ENCODE results near the gene PTPN1. TPM values are rescaled to one million over a fixed set of nuclear protein-coding genes. Genes with fewer than 3 reads are reported as not detected.

Gene PTPN1
- total RNA-seq, 1 experiment from 2014 or later: 65.2 TPM

DNA sequence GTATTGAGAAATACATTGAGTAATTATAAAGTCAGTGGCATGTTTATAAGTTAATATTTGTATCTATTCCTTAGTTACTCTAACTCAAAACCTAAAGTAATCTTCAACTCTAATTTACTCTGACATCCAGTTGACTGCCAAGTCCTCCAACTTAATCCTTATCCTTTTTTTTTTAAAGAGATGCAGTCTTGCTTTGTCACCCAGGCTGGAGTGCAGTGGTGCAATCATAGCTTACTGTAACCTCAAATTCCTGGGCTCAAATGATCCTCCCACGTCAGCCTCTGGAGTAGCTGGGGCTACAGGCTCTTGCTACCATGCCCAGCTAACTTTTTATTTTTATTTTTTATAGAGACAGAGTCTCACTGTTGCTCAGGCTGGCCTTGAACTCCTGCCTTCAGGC lies 24.4 kb downstream of the PTPN1 start:
- Histone ChIP-seq H3K9me3 (no peaks in the 10 kb centered on the region), H3K36me3 (ENCODE audit: control insufficient read depth, insufficient read depth, low read length) (no peaks in the 10 kb centered on the region), H3K4me3 (ENCODE audit: low read depth, low read length) (no peak overlapping the region), H3K27me3 (replicated peaks; ENCODE audit: control insufficient read depth, insufficient read depth, low read length) (no peaks in the 10 kb centered on the region), H3K4me1 (peaks cover 34% of the 10 kb centered on the region)
- no peaks in the 10 kb centered on the region for H3K27me3 Mint-ChIP-seq (ENCODE audit: insufficient read depth, unreplicated experiment)
- no peak overlapping the region for H3K4me3 Mint-ChIP-seq (ENCODE audit: unreplicated experiment)
- BruUV-seq (replicated peaks): no TSS peak
- ChIA-PET POLR2A (interaction anchor here (1.0 kb wide), 1 partner anchor 12 kb away, joined by 3 read pairs; no protein-coding TSS in a partner anchor), CTCF (interaction anchor here (2.0 kb wide), 1 partner anchor 30 kb away, joined by 5 read pairs; no protein-coding TSS in a partner anchor)
- H3K4me1 Mint-ChIP-seq (ENCODE audit: low read depth, unreplicated experiment): peaks cover 37% of the 10 kb centered on the region
- DNase-seq: no peak
- intact Hi-C loops (cut with micrococcal nuclease; ENCODE audit: unreplicated experiment): no loop called here
- no peaks in the 10 kb centered on the region for H3K36me3 Mint-ChIP-seq (ENCODE audit: insufficient read depth, unreplicated experiment)
- no peak for TF ChIP-seq CTCF (IDR thresholded peaks at IDR 0.05; ENCODE audit: insufficient read depth in 1 of 2, low read depth in 1 of 2, low read length in 1 of 2, severe bottlenecking in 1 of 2, unreplicated experiment in 1 of 2)
- peak overlapping the region; percentile 2 for H3K27ac Mint-ChIP-seq (ENCODE audit: unreplicated experiment)
- H3K9me3 Mint-ChIP-seq (ENCODE audit: unreplicated experiment): no peaks in the 10 kb centered on the region

DNA sequence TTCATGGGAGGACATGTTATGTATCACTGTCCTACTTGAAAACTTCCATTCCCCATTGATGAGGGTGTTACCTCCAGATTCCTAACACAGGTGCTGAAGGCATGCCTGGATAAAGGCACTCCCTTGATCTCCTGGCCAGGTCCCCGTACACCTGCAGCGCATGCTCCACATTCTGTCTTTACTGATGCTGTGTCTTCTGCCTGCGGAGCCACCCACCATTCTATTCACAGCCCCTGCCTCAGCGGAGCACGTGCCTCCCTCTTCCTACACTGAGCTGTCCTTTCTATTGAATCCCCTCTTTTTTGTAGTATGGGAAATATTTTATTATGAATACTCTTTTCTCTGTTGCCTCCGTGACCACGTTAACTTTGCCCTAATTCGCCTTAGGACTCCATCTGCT lies 25.0 kb downstream of the PTPN1 start:
- no TSS peak for BruUV-seq (replicated peaks)
- Histone ChIP-seq H3K4me1 (peaks cover 36% of the 10 kb centered on the region), H3K36me3 (ENCODE audit: control insufficient read depth, insufficient read depth, low read length) (no peaks in the 10 kb centered on the region), H3K4me3 (ENCODE audit: low read depth, low read length) (no peak overlapping the region), H3K9me3 (no peaks in the 10 kb centered on the region), H3K27me3 (replicated peaks; ENCODE audit: control insufficient read depth, insufficient read depth, low read length) (no peaks in the 10 kb centered on the region)
- Mint-ChIP-seq H3K9me3 (ENCODE audit: unreplicated experiment) (no peaks in the 10 kb centered on the region), H3K36me3 (ENCODE audit: insufficient read depth, unreplicated experiment) (no peaks in the 10 kb centered on the region), H3K4me1 (ENCODE audit: low read depth, unreplicated experiment) (peaks cover 37% of the 10 kb centered on the region), H3K27me3 (ENCODE audit: insufficient read depth, unreplicated experiment) (no peaks in the 10 kb centered on the region), H3K4me3 (ENCODE audit: unreplicated experiment) (no peak overlapping the region), H3K27ac (ENCODE audit: unreplicated experiment) (peak overlapping the region; percentile 2)
- POLR2A ChIA-PET: interaction anchor here (0.6 to 1.2 kb wide), 3 partner anchors 12 to 25 kb away, joined by 3 to 4 read pairs (median 4); partner anchors contain the start of gene PTPN1
- no peak for DNase-seq
- CTCF ChIA-PET: interaction anchor here (0.5 to 2.0 kb wide), 2 partner anchors 31 to 395 kb away, joined by 4 to 5 read pairs; no protein-coding TSS in a partner anchor
- intact Hi-C loops (cut with micrococcal nuclease; ENCODE audit: unreplicated experiment): no loop called here
- TF ChIP-seq CTCF (IDR thresholded peaks at IDR 0.05; ENCODE audit: insufficient read depth in 1 of 2, low read depth in 1 of 2, low read length in 1 of 2, severe bottlenecking in 1 of 2, unreplicated experiment in 1 of 2): no peak

- Histone ChIP-seq H3K36me3 (ENCODE audit: control insufficient read depth, insufficient read depth, low read length) (no peaks in the 10 kb centered on the region), H3K4me1 (peaks cover 48% of the 10 kb centered on the region), H3K9me3 (no peaks in the 10 kb centered on the region), H3K4me3 (ENCODE audit: low read depth, low read length) (no peak overlapping the region), H3K27me3 (replicated peaks; ENCODE audit: control insufficient read depth, insufficient read depth, low read length) (no peaks in the 10 kb centered on the region)
- peak in 1 of 2 experiments; percentile 55 for DNase-seq
- Mint-ChIP-seq H3K27me3 (ENCODE audit: insufficient read depth, unreplicated experiment) (no peaks in the 10 kb centered on the region), H3K4me1 (ENCODE audit: low read depth, unreplicated experiment) (peaks cover 42% of the 10 kb centered on the region), H3K9me3 (ENCODE audit: unreplicated experiment) (no peaks in the 10 kb centered on the region), H3K36me3 (ENCODE audit: insufficient read depth, unreplicated experiment) (no peaks in the 10 kb centered on the region), H3K27ac (ENCODE audit: unreplicated experiment) (no peak overlapping the region), H3K4me3 (ENCODE audit: unreplicated experiment) (no peak overlapping the region)
- no peak for TF ChIP-seq CTCF (IDR thresholded peaks at IDR 0.05; ENCODE audit: insufficient read depth in 1 of 2, low read depth in 1 of 2, low read length in 1 of 2, severe bottlenecking in 1 of 2, unreplicated experiment in 1 of 2)
- CTCF ChIA-PET: interaction anchor here (0.9 to 2.0 kb wide), 3 partner anchors 32 to 257 kb away, joined by 3 to 5 read pairs (median 3); no protein-coding TSS in a partner anchor
- POLR2A ChIA-PET: interaction anchor here (1.2 kb wide), 1 partner anchor 26 kb away, joined by 4 read pairs; the partner anchor contains the start of gene PTPN1
- BruUV-seq (replicated peaks): no TSS peak
- intact Hi-C loops (cut with micrococcal nuclease; ENCODE audit: unreplicated experiment): no loop called here
Measured at GRCh38 chr20:50536333-50536732, 26.1 kb downstream of the PTPN1 start.

Data from Caco-2 (cell line).